Smooth muscle cell (in vitro differentiated cells): ENCODE data around the gene TENM3. TPM values are rescaled to one million over a fixed set of nuclear protein-coding genes. Genes with fewer than 3 reads are reported as not detected.
"Not testable (repeated sequence)": the region's sequence is repeated elsewhere in the genome, so short reads cannot be mapped to it uniquely, and the experiment has no call there.

Experiments
- DNase-seq: peaks from one replicate; lab custom pipeline; 2025; ENCODE audit not compliant: unreplicated experiment; lab: John Stamatoyannopoulos, UW
- H2AFZ ChIP-seq: fragments of 200-600 bp; sonication (generic); 2 replicates; pipeline ENCODE4 v1.6.0; 2016; ENCODE audit warnings: antibody characterized with exemption, low read depth, mild to moderate bottlenecking
- H3F3A ChIP-seq: fragments of 200-600 bp; sonication (generic); 2 replicates; pipeline ENCODE4 v1.6.0; 2017; ENCODE audit warnings: antibody characterized with exemption, low read depth
- H3K27ac ChIP-seq: fragments of 200-600 bp; sonication (generic); 2 replicates; pipeline ENCODE4 v1.5.1; 2016; ENCODE audit warnings: low read depth, mild to moderate bottlenecking
- H3K27me3 ChIP-seq: fragments of 200-600 bp; sonication (generic); 2 replicates; pipeline ENCODE4 v1.6.1; 2016; ENCODE audit warnings: low read depth, mild to moderate bottlenecking
- H3K36me3 ChIP-seq: fragments of 200-600 bp; sonication (generic); 2 replicates; pipeline ENCODE4 v1.5.1; 2016; ENCODE audit warnings: low read depth
- H3K4me1 ChIP-seq: fragments of 200-600 bp; sonication (generic); 2 replicates; pipeline ENCODE4 v1.5.1; 2016; ENCODE audit warnings: low read depth
- H3K4me2 ChIP-seq: fragments of 200-600 bp; sonication (generic); 2 replicates; pipeline ENCODE4 v1.6.0; 2016; ENCODE audit warnings: mild to moderate bottlenecking
- H3K4me3 ChIP-seq: fragments of 200-600 bp; sonication (generic); 2 replicates; pipeline ENCODE4 v1.5.1; 2016; ENCODE audit warnings: mild to moderate bottlenecking
- H3K79me2 ChIP-seq: fragments of 200-600 bp; sonication (generic); 2 replicates; pipeline ENCODE4 v1.6.0; 2016; ENCODE audit warnings: low read depth, mild to moderate bottlenecking
- H3K9ac ChIP-seq: fragments of 200-600 bp; sonication (generic); 2 replicates; pipeline ENCODE4 v1.6.0; 2016; ENCODE audit warnings: low read depth
- H3K9me3 ChIP-seq: fragments of 200-600 bp; sonication (generic); replicated peaks from 2 replicates; pipeline ENCODE4 v1.5.1; 2016; ENCODE audit warnings: low read depth
- H4K20me1 ChIP-seq: fragments of 200-600 bp; sonication (generic); 2 replicates; pipeline ENCODE4 v1.6.0; 2016; ENCODE audit warnings: low read depth
- WGBS: methylation state at CpG from one replicate; pipeline ENCODE4 v1.1.7; 2016; ENCODE audit warnings: low lambda C conversion rate; 5-methylcytosine and 5-hydroxymethylcytosine counted together
- polyA plus RNA-seq: library from polyadenylated mRNA; unstranded; fragments of >200 nt; fragmentation: Nextera tagmentation; extraction: Ambion mirVana; gene quantifications from 2 replicates; pipeline ENCODE4 v1.2.1, GENCODE V29; 2016
- total RNA-seq: library from RNA; depleted of rRNA; stranded (reverse); fragments of >200 nt; gene quantifications from 2 replicates; pipeline ENCODE4 v1.2.3, GENCODE V29; 2014
- TF ChIP-seq, protein P1 (sequence below): fragments of 200-600 bp; sonication (generic); IDR thresholded peaks from 2 replicates; pipeline ENCODE4 v1.5.1; 2017; ENCODE audit warnings: borderline replicate concordance, mild to moderate bottlenecking, antibody characterized with exemption; ENCODE audit not compliant: insufficient read depth, poor library complexity, severe bottlenecking

TENM3 gene
- 295 and 299 TPM in 2 replicates for total RNA-seq
- polyA plus RNA-seq = 46.6 and 46.9 TPM in 2 replicates

DNA sequence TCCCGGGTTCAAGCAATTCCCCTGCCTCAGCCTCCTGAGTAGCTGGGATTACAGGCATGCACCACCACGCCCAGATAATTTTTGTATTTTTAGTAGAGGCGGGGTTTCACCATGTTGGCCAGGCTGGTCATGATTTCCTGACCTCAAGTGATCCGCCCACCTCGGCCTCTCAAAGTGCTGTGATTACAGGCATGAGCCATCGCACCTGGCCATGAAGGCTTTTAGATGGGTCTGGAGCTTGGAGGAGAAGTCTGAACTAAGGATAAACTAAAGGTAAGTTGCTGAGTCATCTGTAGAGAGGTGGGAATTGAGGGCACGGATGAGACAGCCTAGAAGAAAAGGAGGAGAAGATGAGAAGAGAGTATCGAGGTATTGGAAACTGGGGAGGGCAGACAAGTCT is at the start of gene TENM3:
TENM3 (plus strand) TSS at position 199 of the 400 bp plus-strand sequence. CDS start 80,619 bp downstream, outside the sequence.
- Histone ChIP-seq H3K4me2 (peak within 1 kb of the TSS; percentile 85), H3F3A (peaks cover 35% of the 10 kb centered on the region), H3K79me2 (peaks cover 23% of the 10 kb centered on the region), H3K27ac (peak within 1 kb of the TSS; percentile 95), H3K4me1 (peaks cover 56% of the 10 kb centered on the region), H3K9ac (peak within 1 kb of the TSS; percentile 8)
- not testable (repeated sequence) for DNase-seq, H3K27me3 ChIP-seq, H3K4me3 ChIP-seq, H3K36me3 ChIP-seq, H2AFZ ChIP-seq, H4K20me1 ChIP-seq, H3K9me3 ChIP-seq
- WGBS = 63% methylated on average over 8 of the region's 8 CpGs

DNA sequence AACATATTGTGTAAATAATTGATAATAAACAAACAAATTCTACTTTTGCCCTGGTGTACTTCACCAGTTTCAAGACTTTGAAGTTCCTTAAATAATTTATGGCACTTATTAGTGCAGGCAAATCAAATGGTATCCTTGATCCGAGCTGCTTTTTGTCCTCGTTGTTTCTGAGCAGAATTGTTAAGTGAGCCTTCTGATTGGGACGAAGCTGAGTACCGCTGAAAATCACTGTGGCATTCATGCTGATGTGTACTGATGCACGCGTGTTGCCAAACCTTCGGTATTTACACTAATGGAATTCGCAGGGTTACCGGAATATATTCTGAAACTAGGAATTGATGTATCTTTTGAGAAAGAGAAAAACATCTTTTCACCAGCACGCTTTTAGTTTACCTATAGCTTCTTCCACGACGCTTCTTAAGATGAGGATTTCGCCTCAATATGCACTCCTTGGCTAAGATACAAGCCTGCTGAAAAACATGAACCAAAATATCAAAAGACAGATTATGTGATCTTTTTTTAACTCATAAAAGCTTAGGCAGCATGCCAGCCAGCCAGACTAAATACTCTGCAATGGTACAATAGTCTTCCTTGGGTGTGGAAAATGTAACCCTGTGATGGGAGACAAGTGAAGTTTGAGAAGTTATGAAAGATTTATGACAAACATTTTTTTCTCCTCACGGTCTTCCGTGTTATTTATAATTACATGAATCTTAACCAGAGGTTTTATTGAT is 48.9 kb upstream of the TENM3 start:
- Histone ChIP-seq H3K27me3 (no peaks in the 10 kb centered on the region), H3F3A (peaks cover 13% of the 10 kb centered on the region), H3K27ac (peak overlapping the region; percentile 87), H3K4me3 (no peak overlapping the region), H2AFZ (no peak overlapping the region), H3K9ac (no peak overlapping the region), H3K4me2 (peak overlapping the region; percentile 4), H4K20me1 (no peaks in the 10 kb centered on the region), H3K36me3 (no peaks in the 10 kb centered on the region), H3K9me3 (no peaks in the 10 kb centered on the region), H3K79me2 (peaks cover 50% of the 10 kb centered on the region), H3K4me1 (peaks cover 51% of the 10 kb centered on the region)
- no peak for DNase-seq
- WGBS = 80% methylated on average over 15 of the region's 15 CpGs
- TF ChIP-seq, protein P1, sequence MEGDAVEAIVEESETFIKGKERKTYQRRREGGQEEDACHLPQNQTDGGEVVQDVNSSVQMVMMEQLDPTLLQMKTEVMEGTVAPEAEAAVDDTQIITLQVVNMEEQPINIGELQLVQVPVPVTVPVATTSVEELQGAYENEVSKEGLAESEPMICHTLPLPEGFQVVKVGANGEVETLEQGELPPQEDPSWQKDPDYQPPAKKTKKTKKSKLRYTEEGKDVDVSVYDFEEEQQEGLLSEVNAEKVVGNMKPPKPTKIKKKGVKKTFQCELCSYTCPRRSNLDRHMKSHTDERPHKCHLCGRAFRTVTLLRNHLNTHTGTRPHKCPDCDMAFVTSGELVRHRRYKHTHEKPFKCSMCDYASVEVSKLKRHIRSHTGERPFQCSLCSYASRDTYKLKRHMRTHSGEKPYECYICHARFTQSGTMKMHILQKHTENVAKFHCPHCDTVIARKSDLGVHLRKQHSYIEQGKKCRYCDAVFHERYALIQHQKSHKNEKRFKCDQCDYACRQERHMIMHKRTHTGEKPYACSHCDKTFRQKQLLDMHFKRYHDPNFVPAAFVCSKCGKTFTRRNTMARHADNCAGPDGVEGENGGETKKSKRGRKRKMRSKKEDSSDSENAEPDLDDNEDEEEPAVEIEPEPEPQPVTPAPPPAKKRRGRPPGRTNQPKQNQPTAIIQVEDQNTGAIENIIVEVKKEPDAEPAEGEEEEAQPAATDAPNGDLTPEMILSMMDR = no peak

DNA sequence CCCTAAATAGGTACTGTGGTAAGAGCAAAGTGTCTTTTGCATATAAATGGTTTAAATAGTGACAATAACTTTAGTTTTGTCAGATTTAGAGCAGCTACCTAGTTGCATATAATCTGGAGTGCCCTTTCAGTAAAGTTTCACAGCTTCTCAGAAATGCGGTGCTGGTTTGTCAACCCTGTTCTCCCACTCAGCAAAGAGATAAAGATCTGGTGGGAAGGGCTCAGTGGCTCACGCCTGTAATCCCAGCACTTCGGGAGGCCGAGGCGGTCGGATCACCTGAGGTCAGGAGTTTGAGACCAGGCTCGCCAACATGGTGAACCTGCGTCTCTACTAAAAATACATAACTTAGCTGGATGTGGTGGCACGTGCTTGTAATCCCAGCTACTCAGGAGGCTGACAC is 45.6 kb upstream of the TENM3 start:
- 60% methylated on average over 9 of the region's 9 CpGs for WGBS
- TF ChIP-seq, protein P1 = no peak
- Histone ChIP-seq H2AFZ (no peak overlapping the region), H3K9ac (no peak overlapping the region), H3K27me3 (no peaks in the 10 kb centered on the region), H3K4me1 (peaks cover 20% of the 10 kb centered on the region), H3K79me2 (peaks cover 82% of the 10 kb centered on the region), H3K9me3 (no peaks in the 10 kb centered on the region), H3K4me3 (no peak overlapping the region), H3K36me3 (no peaks in the 10 kb centered on the region), H3K27ac (no peak overlapping the region), H4K20me1 (no peaks in the 10 kb centered on the region), H3F3A (no peaks in the 10 kb centered on the region), H3K4me2 (no peak overlapping the region)
- DNase-seq = no peak

DNA sequence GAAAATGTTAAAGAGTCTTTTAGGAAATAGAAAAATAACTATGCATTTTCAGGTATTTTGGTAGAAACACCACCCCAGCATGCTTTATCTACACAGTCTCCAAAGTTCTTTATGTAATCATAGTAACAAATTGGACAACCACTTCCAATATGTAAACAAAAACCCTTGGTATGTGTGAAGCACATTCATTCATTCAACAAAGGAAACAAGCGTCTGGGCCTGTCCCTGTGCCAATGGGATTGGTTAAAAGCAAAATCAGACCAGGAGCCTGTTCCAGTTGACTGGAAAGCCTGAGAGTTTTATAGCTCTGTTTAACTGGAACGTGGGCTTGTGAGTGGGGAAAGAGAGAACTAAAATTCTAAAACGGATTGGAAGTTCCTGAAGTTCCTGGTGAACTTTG is 41.3 kb upstream of the TENM3 start:
- WGBS = 37% methylated on average over 3 of the region's 3 CpGs
- TF ChIP-seq, protein P1 = no peak
- H3K4me2 ChIP-seq = no peak overlapping the region
- peak overlapping the region; percentile 21 for H3K27ac ChIP-seq
- peaks cover 90% of the 10 kb centered on the region for H3K79me2 ChIP-seq
- no peak overlapping the region for H2AFZ ChIP-seq
- H3K36me3 ChIP-seq = no peaks in the 10 kb centered on the region
- peaks cover 18% of the 10 kb centered on the region for H3K4me1 ChIP-seq
- peaks cover 12% of the 10 kb centered on the region for H3F3A ChIP-seq
- DNase-seq = no peak
- H3K27me3 ChIP-seq = no peaks in the 10 kb centered on the region
- no peak overlapping the region for H3K9ac ChIP-seq
- H3K4me3 ChIP-seq = no peak overlapping the region
- H3K9me3 ChIP-seq = no peaks in the 10 kb centered on the region
- H4K20me1 ChIP-seq = no peaks in the 10 kb centered on the region
